Psoas muscle (tissue), 8 donors: Measurements from ENCODE around the gene TBC1D22A. TPM values are rescaled to one million over a fixed set of nuclear protein-coding genes. Genes with fewer than 3 reads are reported as not detected.

ENCODE experiments used
- ATAC-seq, 4 donors: fragments of 200-7000 bp; cut with Tn5 transposase; one replicate each; pipeline ENCODE4 v1.9.1; 2020; ENCODE audit warnings: moderate library complexity in 3 of 4, mild to moderate bottlenecking in 2 of 4
- DNase-seq, 2 donors: peaks; one replicate each; pipeline ENCODE4 v3.0.0-alpha.2; 2020
- H3K27ac ChIP-seq: fragments of 200-600 bp; one replicate; pipeline ENCODE4 v1.8.0; 2022
- H3K27me3 ChIP-seq, 3 donors: fragments of 200-600 bp in 1 of 3; one replicate each; pipeline versions ENCODE4 v1.6.1 to v1.8.0; 2013 to 2022; ENCODE audit warnings: low read length in 2 of 3, mild to moderate bottlenecking in 2 of 3, moderate library complexity in 1 of 3; ENCODE audit not compliant: insufficient read depth in 3 of 3
- H3K36me3 ChIP-seq, 2 donors: fragments of 200-600 bp in 1 of 2; one replicate each; pipeline versions ENCODE4 v1.6.1 to v1.8.0; 2013 to 2022; ENCODE audit warnings: low read depth in 1 of 2, mild to moderate bottlenecking in 1 of 2, moderate library complexity in 1 of 2; ENCODE audit not compliant: insufficient read depth in 1 of 2
- H3K4me1 ChIP-seq: fragments of 200-600 bp; one replicate; pipeline ENCODE4 v1.8.0; 2022
- H3K4me3 ChIP-seq: fragments of 200-600 bp; one replicate; pipeline ENCODE4 v1.8.0; 2022; ENCODE audit warnings: mild to moderate bottlenecking
- H3K9me3 ChIP-seq: fragments of 200-600 bp; one replicate; pipeline ENCODE4 v1.8.0; 2022
- WGBS, 3 donors: extraction: QIAGEN DNeasy Blood & Tissue Kit; methylation state at CpG; one replicate each; pipeline versions ENCODE4 v1.1.6 to v1.1.7; 2013; 5-methylcytosine and 5-hydroxymethylcytosine counted together
- intact Hi-C, 2 donors: fragments of 100-400 bp; cut with DNase I; formaldehyde crosslinking; loops; one replicate each; pipeline versions ENCODE4 v1.11.0 to v1.14.2; 2022
- polyA plus RNA-seq, 3 donors: library from polyadenylated mRNA; stranded (reverse); fragments of 200-250 nt; gene quantifications; one replicate each; pipeline ENCODE4 v1.2.3, GENCODE V29; 2013
- total RNA-seq, 4 donors: library from RNA; stranded (reverse); fragmentation: NEBNext Ultra II Directional in 2 of 4; extraction: Animal tissue kit (Norgen Biotek cat#: 25700) in 2 of 4; gene quantifications; one replicate each; pipeline versions ENCODE4 v1.2.1 to v1.2.4, GENCODE V29; 2021 to 2023
- TF ChIP-seq, protein P1 (sequence below): fragments of 200-600 bp; IDR thresholded peaks from one replicate; pipeline ENCODE4 v1.8.0; 2022; ENCODE audit warnings: antibody characterized with exemption
- donor health status: healthy with polysubstance abuse.
- donor health status: DM: no; HTN: no; CAD: no; lungs with moderate emphysema.
- donor health status: Bipolar disorder and iron deficiency.
- donor health status: healthy.
- donor health status: DM: yes; HTN: yes; CAD: no.
- donor health status: DM: no; HTN: no; CAD: no.
- donor health status: DM: no; HTN: no; CAD: no.
- donor health status: DM: yes; HTN: yes; CAD: no.

Gene TBC1D22A
- total and polyA plus RNA-seq, 7 donors: 11.7 to 25.0 (median 18.9) TPM

- H3K27ac ChIP-seq: no peak overlapping the region
- intact Hi-C loops: no loop called here
- TF ChIP-seq, protein P1, sequence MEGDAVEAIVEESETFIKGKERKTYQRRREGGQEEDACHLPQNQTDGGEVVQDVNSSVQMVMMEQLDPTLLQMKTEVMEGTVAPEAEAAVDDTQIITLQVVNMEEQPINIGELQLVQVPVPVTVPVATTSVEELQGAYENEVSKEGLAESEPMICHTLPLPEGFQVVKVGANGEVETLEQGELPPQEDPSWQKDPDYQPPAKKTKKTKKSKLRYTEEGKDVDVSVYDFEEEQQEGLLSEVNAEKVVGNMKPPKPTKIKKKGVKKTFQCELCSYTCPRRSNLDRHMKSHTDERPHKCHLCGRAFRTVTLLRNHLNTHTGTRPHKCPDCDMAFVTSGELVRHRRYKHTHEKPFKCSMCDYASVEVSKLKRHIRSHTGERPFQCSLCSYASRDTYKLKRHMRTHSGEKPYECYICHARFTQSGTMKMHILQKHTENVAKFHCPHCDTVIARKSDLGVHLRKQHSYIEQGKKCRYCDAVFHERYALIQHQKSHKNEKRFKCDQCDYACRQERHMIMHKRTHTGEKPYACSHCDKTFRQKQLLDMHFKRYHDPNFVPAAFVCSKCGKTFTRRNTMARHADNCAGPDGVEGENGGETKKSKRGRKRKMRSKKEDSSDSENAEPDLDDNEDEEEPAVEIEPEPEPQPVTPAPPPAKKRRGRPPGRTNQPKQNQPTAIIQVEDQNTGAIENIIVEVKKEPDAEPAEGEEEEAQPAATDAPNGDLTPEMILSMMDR: no peak
Observed at GRCh38 chr22:46915950-46916730, 153.7 kb downstream of the TBC1D22A start.

DNA sequence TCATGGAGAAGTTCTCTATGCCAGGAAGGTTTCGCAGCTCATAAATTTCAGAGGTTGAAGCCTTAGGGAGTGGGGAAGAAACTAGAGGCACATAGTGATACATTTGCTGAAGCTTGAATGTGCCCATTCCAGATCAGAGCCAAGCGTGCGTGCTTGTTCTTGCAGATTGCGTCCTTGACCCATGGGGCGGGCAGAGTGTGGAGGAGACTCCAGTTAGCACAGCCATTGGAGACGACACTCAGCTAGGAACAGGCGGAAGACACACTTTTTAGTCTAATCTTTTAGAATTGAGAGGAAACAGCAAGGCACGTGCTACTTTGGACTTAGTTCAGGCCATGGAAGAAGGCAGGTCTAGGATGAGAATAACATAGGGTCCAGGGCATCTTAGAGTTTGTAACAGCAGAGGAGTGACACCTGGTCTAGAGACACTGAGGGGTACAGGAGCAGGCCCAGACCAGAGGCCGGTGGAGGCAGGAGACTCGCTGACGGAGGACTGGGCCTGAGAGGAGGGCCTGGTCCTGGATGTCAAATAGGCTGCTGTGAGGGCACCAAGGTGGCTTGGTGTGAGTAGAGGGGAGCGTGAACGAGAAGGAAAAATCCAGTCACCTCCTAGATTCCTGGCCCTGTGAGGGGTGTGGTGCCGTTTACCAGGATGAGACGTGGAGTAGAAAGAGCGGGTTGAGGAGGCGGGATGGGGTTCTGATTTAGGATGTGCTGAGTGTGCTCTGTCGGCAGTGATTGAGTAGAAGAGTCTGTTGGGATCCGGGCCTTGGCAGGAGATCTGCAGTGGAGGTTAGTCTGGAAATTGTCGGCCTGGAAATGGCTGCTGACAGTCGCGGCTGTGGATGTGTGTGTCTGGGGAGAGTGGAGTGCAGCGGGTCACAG, 154.7 kb downstream of the TBC1D22A start:
- TF ChIP-seq, protein P1: no peak
- no peaks in the 10 kb centered on the region for H3K27me3 ChIP-seq
- no peak overlapping the region for H3K4me3 ChIP-seq
- no peak for ATAC-seq
- intact Hi-C loops: no loop called here
- H3K9me3 ChIP-seq: peaks cover 6% of the 10 kb centered on the region
- H3K4me1 ChIP-seq: no peaks in the 10 kb centered on the region
- WGBS, 3 donors: 92% methylated on average over 23 of the region's 23 CpGs
- no peak overlapping the region for H3K27ac ChIP-seq
- H3K36me3 ChIP-seq: peaks cover 0 to 23% of the 10 kb centered on the region in 2 donors
- DNase-seq: no peak

More at GRCh38 chr22:46915950-46916730, 153.7 kb downstream of the TBC1D22A start:
- H3K27me3 ChIP-seq: no peaks in the 10 kb centered on the region
- no peak overlapping the region for H3K4me3 ChIP-seq
- H3K36me3 ChIP-seq: peaks cover 0 to 26% of the 10 kb centered on the region in 2 donors
- WGBS, 3 donors: 93 to 96% (median 94%) methylated on average over 12 of the region's 12 CpGs
- H3K9me3 ChIP-seq: peaks cover 2% of the 10 kb centered on the region
- no peaks in the 10 kb centered on the region for H3K4me1 ChIP-seq
- ATAC-seq (no peak), DNase-seq (no peak)

GRCh38 chr22:46917771-46918101, 155.3 kb downstream of the TBC1D22A start:
- no peaks in the 10 kb centered on the region for H3K4me1 ChIP-seq
- H3K36me3 ChIP-seq: peaks cover 0 to 17% of the 10 kb centered on the region in 2 donors
- TF ChIP-seq, protein P1: no peak
- WGBS, 3 donors: 87 to 93% (median 89%) methylated on average over 11 of the region's 11 CpGs
- no peaks in the 10 kb centered on the region for H3K27me3 ChIP-seq
- intact Hi-C loops: no loop called here
- ATAC-seq (no peak), DNase-seq (no peak)
- peaks cover 12% of the 10 kb centered on the region for H3K9me3 ChIP-seq
- no peak overlapping the region for H3K27ac ChIP-seq
- no peak overlapping the region for H3K4me3 ChIP-seq

DNA sequence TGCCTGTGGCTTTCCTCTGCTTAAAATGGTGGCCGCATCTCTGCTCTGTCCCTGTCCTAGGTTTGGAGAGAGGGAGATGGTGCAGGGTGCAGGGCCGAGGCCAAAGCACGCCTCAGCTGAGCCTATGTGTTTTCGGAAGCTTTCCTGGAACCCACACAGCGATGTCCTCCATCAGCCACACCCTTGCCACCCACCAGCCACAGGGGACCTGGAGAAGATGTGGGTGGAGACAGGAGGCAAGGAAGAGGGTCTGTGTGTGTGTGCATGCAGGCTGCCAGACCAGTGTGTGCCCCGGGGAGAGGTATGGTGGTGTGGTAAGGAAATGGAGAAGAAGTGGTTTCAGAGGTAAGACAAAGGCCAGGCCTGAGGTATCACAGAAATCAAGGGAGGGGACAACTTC, 155.7 kb downstream of the TBC1D22A start:
- Histone ChIP-seq H3K4me1 (no peaks in the 10 kb centered on the region), H3K9me3 (peaks cover 12% of the 10 kb centered on the region), H3K27ac (no peak overlapping the region), H3K27me3 (no peaks in the 10 kb centered on the region), H3K4me3 (no peak overlapping the region), H3K36me3 (peaks cover 0 to 14% of the 10 kb centered on the region in 2 donors)
- intact Hi-C loops: no loop called here
- 77 to 89% (median 85%) methylated on average over 6 of the region's 6 CpGs for WGBS, 3 donors
- DNase-seq (no peak), ATAC-seq (no peak)
- TF ChIP-seq, protein P1: no peak
